SH-SY5Y (cell line): ENCODE data around the gene NSRP1.

Source experiments
- GATA2 ChIP-seq: IDR thresholded peaks from 2 replicates; pipeline ENCODE4 v1.6.1; 2011; ENCODE audit warnings: mild to moderate bottlenecking, low read depth, low read length
- GATA3 ChIP-seq: IDR thresholded peaks from 2 replicates; pipeline ENCODE4 v1.6.1; 2011; ENCODE audit warnings: low read depth, mild to moderate bottlenecking, low read length, moderate library complexity

DNA sequence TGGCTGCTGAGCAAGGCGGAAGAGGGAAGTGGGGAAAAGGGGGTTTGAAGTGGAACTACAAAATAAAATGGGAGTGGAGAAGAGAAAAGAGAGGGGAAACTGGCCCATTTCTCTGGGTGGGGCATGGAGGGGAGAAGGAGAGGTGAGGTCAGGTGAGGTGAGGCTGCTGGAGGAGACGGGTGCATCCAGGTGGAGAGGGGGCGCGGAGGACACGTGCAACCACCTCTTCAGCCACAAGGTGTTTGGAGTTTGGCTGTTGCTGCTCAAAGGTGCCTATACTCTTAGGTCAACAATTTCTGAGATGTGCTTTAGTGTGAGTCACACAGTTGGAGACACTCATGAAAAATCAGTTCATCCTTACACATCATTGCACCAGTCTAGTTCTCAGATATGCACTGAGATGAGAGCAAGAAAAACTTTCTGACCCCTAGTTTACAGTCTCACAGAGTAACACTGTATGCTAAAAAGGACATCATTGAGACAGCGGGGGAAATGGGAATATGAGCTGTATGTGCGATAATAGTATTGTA is 114.0 kb downstream of the NSRP1 start:
- TF ChIP-seq GATA3 (no peak), GATA2 (no peak)
